Measurements from ENCODE around the gene EPO.

The EPO gene

DNA sequence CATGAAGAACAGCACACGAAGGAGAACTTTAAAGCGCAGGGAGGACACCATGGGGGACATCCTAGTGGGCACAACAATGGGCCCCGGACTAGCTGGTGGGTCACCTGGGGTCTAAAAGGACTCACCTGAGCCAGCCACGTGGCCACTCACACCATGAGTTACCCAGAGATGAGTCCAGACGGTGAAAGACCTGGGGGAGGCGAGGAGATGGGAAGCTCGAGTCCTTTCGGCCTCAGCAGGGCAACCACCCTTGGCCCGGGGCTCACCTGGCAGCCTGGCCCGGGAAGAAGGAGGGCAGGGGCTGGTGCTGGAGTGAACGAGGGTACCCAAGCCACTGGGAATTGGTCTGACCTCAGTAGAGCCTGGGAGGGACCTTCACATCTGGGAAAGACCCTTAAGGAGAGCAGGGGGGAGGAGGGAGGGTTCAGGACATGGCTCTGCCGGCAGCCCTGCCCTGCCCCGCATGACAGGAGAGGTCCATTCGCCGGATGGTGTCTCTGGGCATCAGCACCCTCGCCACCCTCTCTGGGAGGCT, 31.9 kb upstream of the EPO start:
- no peak overlapping the region for H3K4me3 ChIP-seq (ENCODE audit: low read depth, low read length)

DNA sequence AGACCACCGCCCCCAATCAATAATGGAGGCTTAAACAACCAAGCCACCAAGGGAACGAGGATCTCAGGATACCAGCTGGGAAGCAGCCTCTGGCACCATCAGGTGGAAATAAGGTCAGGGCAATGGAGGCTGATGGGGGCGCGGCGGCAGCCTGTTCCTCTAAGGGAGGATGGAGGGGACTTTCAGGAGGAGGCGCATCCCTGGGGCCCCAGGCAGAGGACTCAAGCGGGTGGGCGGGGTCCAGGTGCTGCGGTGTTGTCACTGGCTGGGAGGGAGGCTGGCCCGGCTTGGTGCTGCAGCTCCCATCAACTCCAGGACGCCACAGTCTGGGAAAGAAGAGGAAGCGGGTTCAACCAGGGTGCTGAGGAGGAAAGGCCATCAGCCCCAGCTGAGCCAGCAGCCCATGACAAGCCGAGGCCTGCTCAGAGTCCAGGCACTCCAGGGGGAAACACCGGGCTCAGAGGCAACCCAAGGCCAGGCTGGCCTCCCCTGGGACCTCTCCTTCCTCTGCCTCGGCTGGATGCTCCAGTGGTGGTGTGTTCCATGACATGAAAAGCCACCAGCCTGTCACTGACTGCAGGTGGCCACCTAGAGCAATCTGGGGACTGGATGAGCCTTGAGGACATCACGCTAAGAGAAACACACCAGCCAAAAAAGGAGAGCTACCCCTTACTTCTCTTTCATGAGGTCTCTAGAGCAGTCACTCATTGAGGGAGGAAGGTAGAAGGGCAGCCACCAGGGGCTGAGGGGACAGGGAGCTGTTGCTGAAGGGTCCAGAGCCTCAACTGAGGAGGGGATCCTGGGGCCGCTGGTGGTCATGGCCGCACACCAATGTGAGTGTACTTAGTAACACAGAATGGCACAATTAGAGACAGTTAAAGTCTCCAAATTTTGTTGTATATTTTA, 30.8 kb upstream of the EPO start:
- TF ChIP-seq CTCF (IDR thresholded peaks at IDR 0.05; ENCODE audit: low read depth, low read length): no peak

More for the DNA sequence above, 31.9 kb upstream of the EPO start:
- no peak for TF ChIP-seq CTCF (IDR thresholded peaks at IDR 0.05; ENCODE audit: low read depth, low read length)

DNA sequence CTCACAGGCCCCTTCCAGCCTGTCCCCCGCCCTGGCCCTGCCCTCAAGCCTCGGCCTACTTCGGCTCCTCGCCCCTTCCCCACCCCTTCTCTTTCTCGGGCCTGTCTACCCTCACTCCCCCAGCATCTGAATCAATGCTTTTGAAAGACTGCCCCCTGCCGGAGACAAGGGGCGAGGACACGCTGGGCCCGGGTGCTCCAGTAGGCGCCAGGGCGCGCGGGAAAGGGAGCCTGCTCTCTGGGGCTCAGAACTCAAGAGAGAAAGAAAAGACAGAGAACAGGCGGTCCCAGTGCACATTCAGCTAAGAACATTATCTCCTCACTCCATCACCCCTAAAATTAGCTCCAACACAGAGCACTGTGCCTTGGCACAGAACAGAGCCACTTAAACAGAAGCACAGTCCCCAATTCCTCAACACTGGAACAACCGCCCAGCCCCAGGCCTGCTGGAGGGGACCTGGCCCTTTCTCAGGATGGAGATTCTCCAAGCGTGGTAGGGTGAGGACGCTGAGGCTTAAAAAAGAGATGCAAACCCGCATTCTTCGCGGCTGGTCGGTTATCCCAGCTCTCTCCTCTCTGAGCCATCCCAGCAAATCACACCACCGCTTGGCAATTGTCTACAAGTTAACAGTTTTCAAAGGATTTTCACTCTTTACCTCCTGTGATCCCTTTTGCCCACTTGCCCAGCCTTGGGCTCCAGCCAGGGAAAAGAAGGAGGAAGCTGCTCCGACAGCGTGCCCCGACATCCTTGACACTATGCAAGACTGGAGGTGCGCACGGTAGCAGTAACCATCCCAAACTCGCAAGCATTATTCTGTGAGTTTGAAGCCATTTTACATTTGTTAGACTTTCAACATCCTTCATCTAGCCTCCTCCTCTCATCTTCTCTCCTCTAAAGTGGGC, 28.3 kb upstream of the EPO start:
- peak; percentile 93 for TF ChIP-seq CTCF (IDR thresholded peaks at IDR 0.05; ENCODE audit: low read depth, low read length)
- peak overlapping the region; percentile 83 for H3K4me3 ChIP-seq (ENCODE audit: low read depth, low read length)

More for the DNA sequence above, 30.8 kb upstream of the EPO start:
- no peak overlapping the region for H3K4me3 ChIP-seq (ENCODE audit: low read depth, low read length)

- peak overlapping the region; percentile 83 for H3K4me3 ChIP-seq (ENCODE audit: low read depth, low read length)
- TF ChIP-seq CTCF (IDR thresholded peaks at IDR 0.05; ENCODE audit: low read depth, low read length): no peak
Observed at GRCh38 chr7:100692578-100692961, 27.7 kb upstream of the EPO start.

DNA sequence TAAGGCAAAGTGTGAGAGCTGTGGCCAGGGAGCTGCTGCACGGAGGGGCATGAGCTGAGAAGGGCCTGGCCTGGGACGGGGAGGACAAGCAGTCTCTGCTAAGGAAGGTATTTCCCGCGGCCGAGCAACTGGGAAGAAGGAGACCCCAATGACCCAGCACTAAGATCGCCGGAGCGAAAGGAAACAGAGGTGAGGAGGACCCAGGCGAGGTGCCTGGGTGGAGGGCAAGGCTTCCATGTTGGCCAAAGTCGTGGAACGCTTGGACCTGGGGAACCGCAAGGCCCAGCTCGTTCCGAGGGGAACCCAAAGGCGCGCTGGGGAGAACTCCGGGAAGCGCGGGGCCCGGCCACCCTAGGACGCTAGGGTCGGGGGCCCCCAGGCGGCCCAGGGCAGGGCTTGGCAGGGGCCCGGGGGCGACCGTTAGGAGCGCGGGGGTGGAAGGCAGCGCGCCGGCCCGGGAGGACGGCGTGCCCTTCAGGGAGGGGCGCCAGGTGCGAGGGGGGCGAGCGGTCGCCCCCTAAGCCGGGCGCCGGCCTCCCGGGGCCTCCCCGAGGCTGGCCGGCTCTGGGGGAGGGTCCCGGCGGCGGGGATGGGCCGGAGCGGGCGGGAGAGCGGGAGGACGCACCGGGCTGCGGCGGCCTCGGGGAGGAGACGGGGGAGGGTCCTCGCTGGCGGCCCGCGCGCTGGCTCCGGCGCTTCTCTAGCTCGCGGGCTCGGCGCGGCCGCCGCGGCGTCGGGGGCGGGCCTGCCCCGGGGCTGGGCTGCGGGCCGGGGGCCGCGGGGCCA, 26.8 kb upstream of the EPO start:
- H3K4me3 ChIP-seq (ENCODE audit: low read depth, low read length): peak overlapping the region; percentile 83
- no peak for TF ChIP-seq CTCF (IDR thresholded peaks at IDR 0.05; ENCODE audit: low read depth, low read length)

- H3K4me3 ChIP-seq (ENCODE audit: low read depth, low read length): peak within 1 kb of the TSS; percentile 83
- no peak for TF ChIP-seq CTCF (IDR thresholded peaks at IDR 0.05; ENCODE audit: low read depth, low read length)
Observed at GRCh38 chr7:100694098-100694745, 26.0 kb upstream of the EPO start, which contains the start of gene GIGYF1. GIGYF1 (minus strand) TSS chr7:100694250; CDS start chr7:100688238, 6,012 bp downstream.

Data from WI38 (cell line).